ENCODE measurements around the gene POLR2L. TPM values are rescaled to one million over a fixed set of nuclear protein-coding genes. Genes with fewer than 3 reads are reported as not detected.

POLR2L gene
- total and polyA plus RNA-seq, 2 of the 13 experiments (the other 11 are each of a cell fraction or from before 2014, with no cell fraction given), result 104 to 114 TPM

- peak overlapping the region; percentile 98 for H3K9ac ChIP-seq (ENCODE audit: insufficient read depth, low read depth, low read length)
- H4K20me1 ChIP-seq (ENCODE audit: insufficient read depth, low read length), result peaks cover 24% of the 10 kb centered on the region
- BruUV-seq (replicated peaks), result no TSS peak
- no peaks in the 10 kb centered on the region for H3K9me3 ChIP-seq (ENCODE audit: low read length)
- H3K27ac ChIP-seq (ENCODE audit: extremely low read length, insufficient read depth, low read length), result peak overlapping the region; percentile 95
- peaks cover 33% of the 10 kb centered on the region for H3K79me2 ChIP-seq (ENCODE audit: insufficient read depth, low read length)
- ChIA-PET POLR2A (interaction anchor here (0.8 to 1.9 kb wide), 4 partner anchors 8 to 141 kb away, joined by 3 to 14 read pairs (median 6); partner anchors contain the start of gene PNPLA2), CTCF (ENCODE audit: low intra/inter-chr PET ratio, low total read pairs) (no interaction called here)
- 59% methylated on average over 13 of the region's 14 CpGs for WGBS (ENCODE audit: low lambda C conversion rate)
- ATAC-seq (no peak), DNase-seq (ENCODE audit: low spot score) (no peak), FAIRE-seq (no peak)
- H3K4me3 ChIP-seq (replicated peaks in 1 of 3; ENCODE audit: insufficient read depth in 1 of 3, low read depth in 2 of 3, low read length in 3 of 3), result peak overlapping the region; percentile 97 to 100 (median 99); a peak in 5 of 6 replicates
- intact Hi-C loops (cut with micrococcal nuclease; ENCODE audit: unreplicated experiment) (no loop called here), in situ Hi-C loops (cut with HindIII; ENCODE audit: extremely low pct_ligation_motif_present, low pct_unique_long_range_greater_than_20kb) (no loop called here)
- H2AFZ ChIP-seq (ENCODE audit: low read length), result no peak overlapping the region
- peak overlapping the region; percentile 93 for H3K4me2 ChIP-seq (ENCODE audit: low read depth, low read length)
- H3K4me1 ChIP-seq (ENCODE audit: insufficient read depth, low read length), result peaks cover 41% of the 10 kb centered on the region
- H3K27me3 ChIP-seq (ENCODE audit: control insufficient read depth in 1 of 2, insufficient read depth in 2 of 2, low read length in 2 of 2), result no peaks in the 10 kb centered on the region; a peak in 1 of 5 replicates
- H3K36me3 ChIP-seq (replicated peaks in 1 of 2; ENCODE audit: control insufficient read depth in 1 of 2, insufficient read depth in 2 of 2, low read length in 2 of 2), result peaks cover 19 to 27% of the 10 kb centered on the region in 2 experiments
- TF ChIP-seq ERF (CRISPR knock-in tag; IDR thresholded peaks at IDR 0.05) (no peak), HNRNPL (IDR thresholded peaks at IDR 0.05; ENCODE audit: low read depth, low read length) (0 out of 2 replicates have a peak, but pooled peaks have one; percentile 51), MAFK (conservative IDR thresholded peaks at IDR 0.05 in 1 of 2, IDR thresholded peaks at IDR 0.05 in 1 of 2; ENCODE audit: low read length in 2 of 2) (no peak), MAZ (IDR thresholded peaks at IDR 0.05; ENCODE audit: borderline replicate concordance, low read depth, low read length) (no peak), MAZ (CRISPR knock-in tag; IDR thresholded peaks at IDR 0.05; ENCODE audit: low read depth) (0 out of 2 replicates have a peak, but pooled peaks have one; percentile 32), KDM4B (CRISPR knock-in tag; IDR thresholded peaks at IDR 0.05) (no peak), CTCF (CRISPR knock-in tag; IDR thresholded peaks at IDR 0.05) (peak; percentile 49), FOXP1 (IDR thresholded peaks at IDR 0.05) (no peak), FOXP1 (CRISPR knock-in tag; IDR thresholded peaks at IDR 0.05) (no peak), RBFOX2 (IDR thresholded peaks at IDR 0.05; ENCODE audit: low read depth, low read length) (peak; percentile 21; the same call in 1 of the 2 replicates), TIGD3 (CRISPR knock-in tag; IDR thresholded peaks at IDR 0.05; ENCODE audit: borderline replicate concordance) (no peak), UBTF (CRISPR knock-in tag; IDR thresholded peaks at IDR 0.05) (0 out of 2 replicates have a peak, but pooled peaks have one; percentile 24), REST (IDR thresholded peaks at IDR 0.05; ENCODE audit: borderline replicate concordance in 1 of 2, low read depth in 1 of 2, low read length in 2 of 2) (no peak), STAG1 (CRISPR knock-in tag; IDR thresholded peaks at IDR 0.05) (peak; percentile 23; the same call in 1 of the 2 replicates)
Measured at GRCh38 chr11:811446-812245, 30.7 kb downstream of the POLR2L start.
